Measurements from ENCODE around the gene RALGPS1.

GRCh38 chr9:127050152-127050551 is 135.6 kb downstream of the RALGPS1 start:
- TF ChIP-seq, protein P1, sequence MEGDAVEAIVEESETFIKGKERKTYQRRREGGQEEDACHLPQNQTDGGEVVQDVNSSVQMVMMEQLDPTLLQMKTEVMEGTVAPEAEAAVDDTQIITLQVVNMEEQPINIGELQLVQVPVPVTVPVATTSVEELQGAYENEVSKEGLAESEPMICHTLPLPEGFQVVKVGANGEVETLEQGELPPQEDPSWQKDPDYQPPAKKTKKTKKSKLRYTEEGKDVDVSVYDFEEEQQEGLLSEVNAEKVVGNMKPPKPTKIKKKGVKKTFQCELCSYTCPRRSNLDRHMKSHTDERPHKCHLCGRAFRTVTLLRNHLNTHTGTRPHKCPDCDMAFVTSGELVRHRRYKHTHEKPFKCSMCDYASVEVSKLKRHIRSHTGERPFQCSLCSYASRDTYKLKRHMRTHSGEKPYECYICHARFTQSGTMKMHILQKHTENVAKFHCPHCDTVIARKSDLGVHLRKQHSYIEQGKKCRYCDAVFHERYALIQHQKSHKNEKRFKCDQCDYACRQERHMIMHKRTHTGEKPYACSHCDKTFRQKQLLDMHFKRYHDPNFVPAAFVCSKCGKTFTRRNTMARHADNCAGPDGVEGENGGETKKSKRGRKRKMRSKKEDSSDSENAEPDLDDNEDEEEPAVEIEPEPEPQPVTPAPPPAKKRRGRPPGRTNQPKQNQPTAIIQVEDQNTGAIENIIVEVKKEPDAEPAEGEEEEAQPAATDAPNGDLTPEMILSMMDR (IDR thresholded peaks at IDR 0.05 in 4 of 5, conservative IDR thresholded peaks at IDR 0.05 in 1 of 5): no peak
- no peak for TF ChIP-seq POLR2A (IDR thresholded peaks at IDR 0.05)

All from gastrocnemius medialis (tissue), 4 donors.